GM21717 (cell line): ENCODE measurements around the gene GPR17.

ENCODE experiments used
- ATAC-seq: cut with Tn5 transposase; IDR thresholded peaks from one replicate; pipeline ENCODE4 v1.9.1; 2021; ENCODE audit warnings: mild to moderate bottlenecking, moderate library complexity; ENCODE audit not compliant: unreplicated experiment

GPR17 gene

DNA sequence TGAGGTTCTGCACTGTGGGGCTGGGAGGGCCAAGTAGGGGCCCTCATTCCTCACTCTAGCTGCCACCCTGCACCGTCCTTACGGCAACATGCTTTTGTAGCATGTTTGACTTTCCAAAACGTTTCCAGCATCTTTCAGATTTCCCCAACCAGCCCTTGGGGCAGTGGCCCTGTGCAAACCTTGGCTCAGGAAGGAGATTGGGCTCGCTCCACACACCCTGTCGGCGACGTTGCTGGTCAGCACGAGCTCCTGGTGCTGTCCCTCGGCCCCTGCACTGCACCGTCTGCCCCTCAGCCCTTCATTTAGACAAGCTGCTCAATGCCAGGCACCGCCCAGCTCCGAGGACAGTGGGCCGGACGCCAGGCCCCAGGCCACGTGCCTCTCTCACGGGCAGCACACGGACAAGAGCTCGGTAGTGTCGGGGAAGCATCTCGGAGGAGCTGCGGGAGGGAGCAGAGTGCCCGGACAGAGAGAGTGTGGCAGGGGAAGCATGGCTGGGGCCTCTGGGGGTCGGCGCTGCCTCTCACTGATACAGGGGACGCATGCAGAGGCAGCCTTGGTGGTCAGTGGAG, 6.9 kb downstream of the GPR17 start:
- ATAC-seq: no peak

DNA sequence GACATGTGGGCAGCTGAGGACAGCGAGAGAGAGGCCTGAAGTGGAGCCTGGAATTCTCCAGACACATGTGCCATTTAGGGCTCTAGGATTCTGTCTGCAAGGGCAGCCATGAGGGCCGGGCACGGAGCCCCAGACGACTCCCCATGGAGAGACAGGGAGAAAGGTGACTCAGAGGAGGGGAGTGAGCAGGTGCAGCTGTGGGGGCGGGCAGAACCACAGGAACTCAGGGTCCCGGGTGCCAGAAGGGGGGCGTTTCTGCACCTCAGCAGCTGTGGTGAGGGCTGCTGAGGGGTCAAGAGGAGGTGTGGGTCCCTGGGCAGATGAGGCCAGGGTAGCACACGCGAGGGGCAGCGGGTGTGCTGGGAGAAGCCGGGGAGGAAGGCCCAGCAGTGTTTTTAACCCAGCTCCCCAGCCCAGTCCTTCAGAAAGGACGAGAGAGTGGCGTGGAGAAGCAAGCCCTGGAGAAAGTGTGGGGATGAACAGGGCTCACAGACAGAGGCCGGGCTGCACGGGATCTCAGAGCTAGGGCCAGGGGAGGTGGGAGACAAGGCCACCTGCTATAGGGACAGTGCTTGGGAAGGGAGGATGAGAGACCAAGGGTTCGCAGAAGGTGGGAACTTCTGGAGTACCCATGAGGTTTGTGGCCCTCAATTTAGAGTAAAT, 7.6 kb downstream of the GPR17 start:
- ATAC-seq: no peak

DNA sequence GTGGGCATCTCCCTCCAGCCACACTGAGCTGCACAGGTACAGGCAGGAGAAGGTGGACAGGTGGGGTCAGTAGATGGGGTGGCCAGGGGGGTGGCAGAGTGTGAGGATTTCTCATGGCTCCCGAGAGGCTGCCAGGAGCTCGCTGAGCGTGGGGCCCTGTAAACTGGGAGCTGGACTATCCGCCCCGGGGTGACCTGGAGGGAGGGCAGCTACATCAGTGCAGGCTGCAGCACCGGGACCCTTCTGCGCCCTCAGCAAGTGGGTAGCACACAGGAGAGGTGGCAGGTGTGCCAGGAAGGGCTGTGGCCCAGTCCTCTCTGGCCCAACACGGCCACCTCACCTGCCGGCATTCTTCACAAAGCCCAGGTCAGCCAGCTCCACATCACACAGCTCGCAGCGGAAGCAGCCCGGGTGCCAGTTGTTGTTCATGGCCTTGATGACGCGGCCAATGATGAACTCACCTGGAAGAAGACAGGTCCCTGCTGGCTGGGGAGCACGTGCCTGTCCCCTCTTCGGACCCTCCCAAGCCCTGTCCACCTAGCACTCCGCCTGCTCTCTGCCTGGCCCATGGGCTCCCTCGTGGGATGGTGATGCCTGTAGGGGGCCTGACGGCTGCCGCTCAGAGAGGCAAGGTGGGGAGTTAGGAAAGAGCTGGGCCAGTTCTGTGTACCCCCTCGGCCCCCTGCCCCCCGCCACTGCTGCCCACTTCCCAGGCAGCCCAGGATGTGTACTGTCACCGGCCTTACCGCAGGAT, 8.3 kb downstream of the GPR17 start:
- ATAC-seq: no peak

DNA sequence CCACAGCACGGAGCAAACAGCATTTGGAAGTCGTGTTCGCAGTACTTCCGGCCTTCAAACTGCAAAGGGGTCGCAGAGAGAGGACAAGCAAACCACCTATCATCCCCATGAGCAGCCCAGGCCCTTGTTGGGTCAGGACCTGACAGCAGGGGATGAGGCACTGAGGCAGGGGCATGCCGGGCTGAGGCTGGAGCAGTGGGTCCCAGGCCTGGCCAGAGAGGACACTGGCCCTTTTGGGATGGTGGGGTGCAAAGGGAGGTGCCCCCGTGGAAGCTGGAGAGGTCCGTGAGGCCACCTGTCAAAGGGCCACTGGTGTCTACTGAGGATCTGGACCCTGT, 8.9 kb downstream of the GPR17 start:
- ATAC-seq: no peak

DNA sequence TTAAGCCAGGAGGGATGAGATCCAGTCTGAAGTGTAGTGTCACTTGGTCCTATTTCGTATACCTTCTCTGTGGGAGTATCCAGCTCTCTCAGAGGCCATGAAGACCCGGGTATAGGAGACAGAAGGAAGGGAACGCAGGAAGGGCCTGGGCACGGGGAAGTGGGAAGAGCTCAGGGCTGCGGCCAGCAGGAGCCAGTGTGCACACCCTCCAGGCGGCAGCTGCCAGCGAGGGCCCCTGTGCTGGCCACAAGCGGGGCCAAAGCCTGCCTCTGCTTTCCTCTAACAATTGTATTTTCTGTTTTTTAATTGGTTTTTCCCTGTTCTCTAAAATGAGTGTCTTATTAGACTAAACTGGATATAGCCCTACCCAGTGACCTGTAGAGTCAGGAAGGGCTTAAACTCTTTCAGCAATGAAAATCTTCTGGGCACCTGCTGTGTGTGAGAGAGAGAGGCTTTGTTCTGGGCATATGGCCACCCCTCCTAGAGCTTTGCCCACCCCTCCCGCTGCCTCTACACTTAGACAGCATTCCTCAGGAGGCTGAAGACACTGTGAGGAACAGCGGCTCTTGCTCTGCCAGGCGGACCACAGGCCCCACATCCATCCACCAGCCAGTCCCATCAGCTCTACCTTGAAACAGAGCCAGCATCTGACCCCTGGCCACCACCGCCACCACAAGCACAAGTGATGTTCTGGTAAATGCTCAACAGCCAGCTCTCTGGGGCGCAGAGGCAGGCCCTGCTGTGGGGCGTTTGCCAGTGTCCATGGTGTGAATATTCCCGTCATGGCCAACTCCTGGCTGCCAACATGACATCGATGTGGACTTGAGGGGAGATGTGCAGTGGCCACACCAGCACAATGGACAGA, 9.5 kb downstream of the GPR17 start:
- no peak for ATAC-seq

DNA sequence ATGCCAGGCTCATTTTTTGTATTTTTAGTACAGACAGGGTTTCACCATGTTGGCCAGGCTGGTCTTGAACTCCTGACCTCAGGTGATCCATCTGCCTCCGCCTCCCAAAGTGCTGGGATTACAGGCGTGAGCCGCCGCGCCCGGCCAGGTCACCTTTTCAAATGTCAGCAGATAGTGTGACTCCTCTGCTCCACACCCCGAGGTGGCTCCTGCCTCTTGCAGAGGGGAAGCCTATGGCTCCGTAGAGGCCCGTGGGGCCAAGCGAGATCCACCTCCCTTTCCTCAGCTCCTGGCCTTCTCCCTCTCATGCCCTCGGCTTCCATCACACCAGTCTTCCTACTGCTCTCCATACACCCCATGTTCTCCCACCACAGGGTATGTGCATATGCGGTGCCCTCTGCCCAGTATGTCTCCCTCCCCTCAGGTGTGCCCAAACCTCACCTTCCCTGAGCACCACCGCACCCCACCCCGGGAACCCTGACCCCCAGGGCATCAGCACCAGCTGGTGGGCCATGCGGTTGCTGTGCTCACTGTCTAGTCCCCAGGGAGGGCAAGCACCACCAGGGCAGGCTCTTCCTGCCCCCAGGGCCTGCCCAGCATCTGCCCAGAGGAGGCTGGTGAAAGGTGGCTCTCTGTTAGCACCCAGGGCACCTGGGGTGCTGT, 10.7 kb downstream of the GPR17 start:
- ATAC-seq: no peak

DNA sequence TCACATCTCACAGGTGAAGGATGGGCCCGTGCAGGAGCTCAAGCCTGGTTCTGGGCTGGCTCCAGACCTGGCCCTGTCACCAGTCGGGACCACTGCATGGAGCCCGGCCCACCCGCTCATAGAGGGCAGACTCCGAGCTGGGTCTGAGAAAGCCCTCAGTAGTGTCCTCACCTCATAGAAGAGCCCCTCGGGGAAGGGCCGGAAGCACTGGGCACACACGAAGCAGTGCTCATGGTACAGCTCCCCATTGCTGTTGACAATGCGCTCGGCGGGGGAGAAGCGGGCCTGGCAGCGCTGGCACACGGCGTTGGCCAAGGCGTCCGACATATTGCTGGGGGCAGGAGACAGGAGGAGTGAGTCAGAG, 11.3 kb downstream of the GPR17 start:
- no peak for ATAC-seq

DNA sequence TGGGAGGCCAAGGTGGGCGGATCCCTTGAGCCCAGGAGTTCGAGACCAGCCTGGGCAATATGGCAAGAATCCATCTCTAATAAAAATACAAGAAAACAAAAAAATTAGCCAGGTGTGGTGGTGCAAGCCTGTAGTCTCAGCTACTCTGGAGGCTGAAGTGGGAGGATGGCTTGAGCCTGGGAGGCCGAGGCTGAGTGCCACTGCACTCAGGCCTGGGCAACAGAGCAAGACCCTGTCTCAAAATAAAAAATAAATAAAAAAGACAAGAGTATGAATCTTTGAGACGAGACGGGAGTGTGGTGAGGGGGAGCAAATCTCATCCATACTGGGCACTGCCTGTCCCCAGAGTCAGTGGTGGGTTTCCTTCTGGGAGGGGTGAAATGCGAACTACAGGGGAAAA, 12.2 kb downstream of the GPR17 start:
- ATAC-seq: no peak

DNA sequence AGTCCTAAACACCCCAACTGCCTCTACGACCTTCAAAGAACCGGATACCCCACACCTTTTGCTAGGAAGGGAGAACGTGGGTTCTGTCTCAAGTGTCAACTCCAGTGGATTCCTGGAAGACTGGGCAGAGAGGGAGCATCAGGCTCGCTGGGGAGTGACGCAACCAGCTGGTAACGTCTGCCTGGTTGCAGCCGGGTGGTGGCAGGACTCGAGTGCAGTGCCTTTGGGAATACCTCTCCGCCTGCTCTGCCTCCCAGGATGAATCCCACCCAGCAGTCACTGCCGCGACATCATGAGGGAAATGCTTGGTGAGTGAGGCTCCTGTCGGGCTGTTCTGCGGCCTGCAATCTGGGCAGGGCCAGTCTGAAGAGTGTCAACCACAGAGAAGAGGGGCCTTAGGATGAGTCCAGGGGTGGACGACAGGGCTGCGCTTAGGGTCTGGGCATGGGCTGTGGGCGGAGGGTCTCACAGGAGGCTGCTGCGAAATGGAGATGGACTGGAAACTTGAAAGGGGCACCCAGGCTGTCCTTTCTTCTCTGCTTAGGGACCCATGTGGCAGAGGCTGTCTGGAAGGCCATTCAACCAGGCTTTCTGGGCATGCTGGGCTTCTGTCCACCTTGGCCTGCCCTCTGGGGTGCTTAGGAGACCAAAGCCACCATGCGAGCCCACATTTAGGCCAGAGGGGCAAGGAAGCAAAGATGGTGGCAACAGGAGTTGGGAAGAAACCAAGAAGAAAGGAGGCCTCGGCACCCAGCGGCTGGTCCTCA, 12.9 kb downstream of the GPR17 start:
- no peak for ATAC-seq

DNA sequence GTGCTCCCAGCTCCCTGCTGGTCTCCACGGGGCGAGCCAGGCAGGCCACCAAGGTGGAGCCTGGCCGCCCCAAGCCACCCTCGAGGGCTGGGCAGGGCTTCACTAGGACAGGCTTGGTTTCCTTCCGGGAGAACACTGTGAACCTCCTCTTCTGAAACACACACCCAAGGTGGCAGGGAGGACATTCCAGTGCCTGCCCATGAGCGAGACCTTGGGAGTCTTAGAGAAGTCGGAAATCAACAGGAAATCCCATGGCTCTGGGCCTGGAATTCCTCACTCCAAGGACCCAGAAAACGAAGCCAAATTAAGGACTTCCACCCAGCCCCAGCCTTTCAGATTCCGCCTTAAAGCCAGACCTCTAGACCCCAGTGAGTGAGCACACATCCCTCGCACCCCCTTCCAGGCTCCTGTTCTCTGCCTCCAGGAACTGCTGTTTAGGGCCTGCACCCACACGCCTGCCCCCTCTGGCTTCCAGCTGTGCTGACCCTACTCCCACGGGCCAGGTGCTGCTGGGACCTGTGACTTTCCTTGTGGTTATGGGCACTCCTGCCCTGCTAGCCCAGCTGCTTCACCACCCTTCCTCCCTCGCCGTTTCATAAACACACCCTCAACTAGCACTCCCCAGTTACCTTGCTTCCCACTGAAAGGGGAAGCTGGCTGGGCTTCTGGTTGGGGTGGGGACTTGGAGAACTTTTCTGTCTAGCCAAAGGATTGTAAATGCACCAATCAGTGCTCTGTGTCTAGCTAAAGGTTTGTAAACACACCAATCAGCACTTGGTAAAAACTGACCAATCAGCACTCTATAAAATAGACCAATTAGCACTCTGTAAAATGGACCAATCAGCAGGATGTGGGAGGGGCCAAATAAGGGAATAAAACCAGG, 13.7 kb downstream of the GPR17 start:
- no peak for ATAC-seq

DNA sequence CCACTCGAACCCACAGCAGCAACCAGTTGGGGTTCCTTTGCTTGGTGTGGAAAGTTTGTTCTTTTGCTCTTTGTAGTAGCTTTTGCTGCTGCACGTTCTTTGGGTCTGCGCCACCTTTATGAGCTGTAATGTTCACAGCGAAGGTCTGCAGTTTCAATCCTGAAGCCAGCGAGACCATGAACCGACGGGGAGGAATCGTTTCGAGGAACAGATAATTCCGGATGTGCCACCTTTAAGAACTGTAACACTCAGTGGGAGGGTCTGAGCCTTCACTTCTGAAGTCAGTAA, 14.3 kb downstream of the GPR17 start:
- no peak for ATAC-seq

DNA sequence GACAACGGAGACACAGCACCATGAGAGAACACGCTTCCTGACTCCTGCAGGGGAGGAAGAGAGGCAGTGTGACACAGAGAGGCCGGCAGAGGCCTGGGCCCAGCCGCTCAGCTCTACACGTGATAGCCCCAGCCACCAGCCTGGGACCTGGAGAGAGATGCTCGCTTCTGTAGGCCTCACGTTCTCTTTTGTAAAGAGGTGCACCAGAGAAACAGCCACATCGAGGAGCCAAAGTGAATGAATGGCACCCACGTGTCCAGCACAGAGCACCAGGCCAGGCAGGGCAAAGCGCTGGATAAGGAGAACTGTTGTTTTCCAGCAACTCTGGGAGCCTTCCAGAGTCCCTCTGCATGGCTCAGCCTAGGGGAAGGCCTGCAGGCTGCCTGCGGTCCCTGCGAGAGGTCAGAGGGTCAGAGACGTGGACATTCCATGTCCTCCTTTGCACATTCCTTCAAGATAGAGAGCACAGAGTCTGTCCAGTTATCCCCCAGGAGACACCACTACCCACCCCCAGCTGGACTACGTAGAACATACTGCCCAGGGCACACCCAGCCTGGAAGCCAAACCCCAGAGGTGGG, 15.2 kb downstream of the GPR17 start:
- no peak for ATAC-seq

DNA sequence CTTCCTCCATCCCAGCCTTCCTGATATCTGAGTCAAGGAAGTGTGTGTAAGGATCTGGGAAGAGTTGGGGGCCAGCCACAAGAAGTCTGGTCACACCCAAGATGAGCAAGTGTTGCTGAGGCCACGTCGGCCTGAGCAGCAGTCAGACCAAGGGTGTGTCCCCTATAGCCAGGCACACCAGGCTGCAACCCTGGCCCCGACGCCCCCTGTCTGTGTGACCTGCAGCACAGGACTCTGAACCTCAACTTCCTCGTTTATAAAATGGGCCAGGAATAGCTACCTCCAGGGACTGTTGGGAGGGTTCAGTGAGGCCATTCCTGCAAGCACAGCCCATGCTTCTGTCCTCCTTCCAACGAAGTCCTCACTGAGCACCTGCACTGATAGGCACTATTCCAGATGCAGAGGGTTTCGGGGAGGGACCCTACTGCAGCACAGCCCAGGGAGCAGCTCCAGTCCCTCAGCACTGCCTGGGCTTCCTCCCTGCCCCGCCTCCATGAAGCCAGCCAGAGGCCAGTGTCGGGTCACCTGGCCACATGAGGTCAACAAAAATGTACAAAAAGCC, 16.1 kb downstream of the GPR17 start:
- ATAC-seq: no peak

DNA sequence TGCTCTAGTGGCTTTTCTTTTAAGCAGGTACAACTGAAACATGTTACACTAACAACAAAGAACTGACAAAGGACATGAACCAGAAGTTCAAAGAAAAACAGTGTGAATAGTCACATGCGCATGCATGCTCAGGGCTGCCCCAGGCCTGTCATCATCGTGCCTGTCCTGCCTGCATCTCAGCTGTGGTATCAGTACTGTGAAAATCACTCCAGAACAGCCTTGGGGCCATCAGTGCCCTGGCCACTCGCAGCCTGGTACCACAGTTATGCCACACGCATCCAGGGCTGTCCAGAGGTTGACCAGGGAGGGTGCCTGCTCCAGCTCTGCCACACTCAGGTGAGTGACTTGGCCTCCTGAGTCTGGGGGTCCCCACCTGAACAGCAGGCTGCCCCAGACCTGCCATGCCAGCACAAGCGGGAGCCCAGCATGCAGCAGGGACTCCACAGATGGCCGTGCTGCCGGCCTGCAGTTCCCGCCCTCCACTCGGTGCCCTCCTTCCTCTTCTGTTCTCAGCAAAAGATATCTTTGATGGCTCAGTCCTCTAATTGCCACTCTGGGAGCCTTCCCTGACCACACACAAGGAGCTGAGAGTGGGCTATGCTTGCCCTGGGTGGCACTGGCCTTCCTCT, 17.1 kb downstream of the GPR17 start:
- ATAC-seq: no peak

DNA sequence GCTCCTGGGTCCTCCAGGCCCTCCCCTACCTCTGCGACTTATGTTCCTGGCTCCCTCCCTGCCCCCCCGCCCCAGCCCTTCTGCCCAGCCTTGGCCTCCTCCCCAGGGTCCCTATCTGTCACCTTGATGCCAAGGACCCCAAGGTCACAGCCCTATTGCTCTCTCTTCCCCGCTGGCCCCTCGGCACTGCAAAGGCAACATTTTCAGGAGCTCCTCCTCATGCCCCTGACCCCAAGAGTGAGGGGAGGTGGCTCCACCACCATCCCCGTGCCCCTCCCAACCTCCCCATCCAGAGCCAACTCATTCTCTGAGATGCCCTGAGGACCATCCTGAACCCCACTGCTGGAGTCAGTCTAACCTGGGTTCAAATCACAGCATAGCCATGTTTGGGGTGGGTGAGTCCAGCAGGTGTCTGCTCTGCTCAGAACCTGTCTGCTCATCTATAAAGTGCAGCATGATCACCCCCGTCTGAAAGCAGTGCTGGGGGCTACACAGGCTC, 17.7 kb downstream of the GPR17 start:
- ATAC-seq: no peak

DNA sequence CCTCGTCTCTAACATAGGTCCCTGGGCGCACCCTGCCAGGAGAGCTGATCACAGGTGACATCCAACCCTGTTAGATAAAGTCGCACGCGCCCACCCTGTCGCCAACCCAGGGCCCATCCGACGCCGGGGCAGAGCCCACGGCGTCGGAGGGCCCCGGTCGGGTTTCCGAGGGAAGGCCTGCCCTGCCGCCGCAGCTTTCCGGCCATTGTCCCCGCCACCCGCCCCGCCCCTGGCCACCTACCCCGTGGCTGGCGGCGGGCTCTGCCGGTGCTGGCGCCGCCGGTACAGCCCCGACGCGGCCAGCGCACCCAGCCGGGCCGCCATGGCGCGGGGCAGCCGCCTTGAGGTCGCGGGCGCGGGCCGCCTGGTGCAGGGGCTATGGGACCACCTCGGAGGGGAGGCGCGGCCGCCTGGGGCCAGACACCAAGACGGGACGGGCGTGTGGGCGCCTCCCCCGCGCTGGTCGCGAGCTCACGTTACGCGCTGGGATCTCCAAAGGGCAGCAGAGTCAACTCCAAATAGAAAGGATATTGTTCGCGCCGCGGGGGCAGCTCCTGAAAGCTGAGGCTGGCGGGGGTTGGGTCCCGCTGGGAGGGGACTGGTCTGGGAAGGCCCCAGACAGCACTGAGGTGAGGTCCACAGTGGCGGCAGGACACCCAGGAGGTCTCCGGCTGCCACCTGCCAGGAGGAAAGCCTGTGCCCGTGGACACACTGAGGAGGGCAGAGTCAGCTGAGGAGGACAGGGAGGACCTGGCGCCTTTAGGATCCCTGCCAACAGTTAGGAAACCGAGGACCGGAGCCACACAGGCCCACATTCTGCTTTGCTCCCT, 18.3 kb downstream of the GPR17 start:
- ATAC-seq: no peak

DNA sequence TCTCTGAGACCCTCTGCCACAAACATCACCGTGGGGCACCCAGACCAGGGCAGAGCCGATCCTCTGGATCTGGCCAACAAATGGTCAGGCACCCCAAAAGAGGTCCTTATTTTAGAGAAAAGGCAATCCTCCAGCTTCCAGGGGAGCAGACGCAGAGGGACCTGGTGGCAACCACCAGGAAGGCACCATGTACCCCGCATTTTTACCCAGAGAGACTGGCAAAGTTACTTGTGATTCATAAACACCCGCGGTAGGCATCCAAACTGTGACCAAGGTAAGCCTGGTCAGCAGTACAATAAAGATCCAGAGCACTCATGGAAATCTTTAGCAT, 18.9 kb downstream of the GPR17 start:
- ATAC-seq: no peak
